GM12874 (cell line): ENCODE measurements around the gene CBLN3.

Experiments used
- CTCF ChIP-seq: IDR thresholded peaks from 2 replicates; pipeline ENCODE4 v1.5.1; 2011; ENCODE audit warnings: low read depth, mild to moderate bottlenecking, control low read depth, low read length, moderate library complexity; ENCODE audit not compliant: insufficient read depth

The CBLN3 gene

DNA sequence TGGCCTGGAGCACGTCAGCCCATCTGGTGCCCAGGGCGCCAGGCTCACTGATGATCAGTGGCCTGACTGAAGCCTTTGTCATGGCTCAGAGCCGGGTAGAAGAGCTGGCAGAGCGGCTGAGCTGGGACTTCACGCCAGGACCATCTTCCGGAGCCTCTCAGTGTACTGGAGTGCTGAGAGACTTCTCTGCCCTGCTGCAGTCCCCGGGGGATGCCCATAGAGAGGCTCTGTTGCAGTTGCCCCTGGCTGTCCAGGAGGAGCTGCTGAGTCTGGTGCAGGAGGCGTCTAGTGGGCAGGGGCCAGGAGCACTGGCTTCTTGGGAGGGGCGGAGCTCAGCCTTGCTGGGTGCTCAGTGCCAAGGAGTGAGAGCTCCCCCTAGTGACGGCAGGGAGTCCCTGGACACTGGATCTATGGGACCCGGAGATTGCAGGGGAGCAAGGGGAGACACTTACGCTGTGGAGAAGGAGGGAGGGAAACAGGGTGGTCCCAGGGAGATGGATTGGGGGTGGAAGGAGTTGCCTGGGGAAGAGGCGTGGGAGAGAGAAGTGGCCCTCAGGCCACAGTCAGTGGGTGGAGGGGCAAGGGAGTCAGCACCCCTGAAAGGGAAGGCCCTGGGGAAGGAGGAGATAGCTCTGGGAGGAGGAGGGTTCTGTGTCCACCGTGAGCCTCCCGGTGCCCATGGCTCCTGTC is 2.2 kb upstream of the CBLN3 start:
- peak; percentile 95 for TF ChIP-seq CTCF

GRCh38 chr14:24430682-24431568 is 1.5 kb upstream of the CBLN3 start:
- no peak for TF ChIP-seq CTCF

DNA sequence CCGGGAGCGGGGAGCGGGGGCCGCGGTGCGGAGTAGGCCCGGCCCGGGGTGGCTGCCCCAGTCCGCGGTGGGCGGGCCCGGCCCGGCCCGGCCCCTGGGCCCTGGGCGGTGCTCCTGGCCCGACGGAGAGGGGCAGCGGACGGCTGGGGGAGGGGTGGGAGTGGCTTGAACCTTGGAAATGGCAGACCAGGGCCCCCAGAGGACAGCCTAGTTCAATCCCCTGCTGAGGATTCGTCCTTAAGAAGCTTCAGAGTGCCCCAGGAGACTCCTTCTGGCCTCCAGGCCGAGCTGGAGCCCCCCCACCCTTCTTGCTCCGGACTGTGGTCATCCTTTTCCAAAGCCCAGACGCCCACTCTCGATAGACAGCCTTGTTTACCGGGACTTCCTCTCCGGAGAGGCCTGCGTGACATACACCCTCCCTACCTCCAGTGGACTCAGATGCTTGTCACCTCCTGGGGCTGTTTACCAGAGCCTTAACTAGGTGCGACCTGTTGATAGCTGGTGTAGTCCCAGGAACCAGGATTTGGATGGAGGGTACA is 744 bp upstream of the CBLN3 start:
- TF ChIP-seq CTCF = no peak

DNA sequence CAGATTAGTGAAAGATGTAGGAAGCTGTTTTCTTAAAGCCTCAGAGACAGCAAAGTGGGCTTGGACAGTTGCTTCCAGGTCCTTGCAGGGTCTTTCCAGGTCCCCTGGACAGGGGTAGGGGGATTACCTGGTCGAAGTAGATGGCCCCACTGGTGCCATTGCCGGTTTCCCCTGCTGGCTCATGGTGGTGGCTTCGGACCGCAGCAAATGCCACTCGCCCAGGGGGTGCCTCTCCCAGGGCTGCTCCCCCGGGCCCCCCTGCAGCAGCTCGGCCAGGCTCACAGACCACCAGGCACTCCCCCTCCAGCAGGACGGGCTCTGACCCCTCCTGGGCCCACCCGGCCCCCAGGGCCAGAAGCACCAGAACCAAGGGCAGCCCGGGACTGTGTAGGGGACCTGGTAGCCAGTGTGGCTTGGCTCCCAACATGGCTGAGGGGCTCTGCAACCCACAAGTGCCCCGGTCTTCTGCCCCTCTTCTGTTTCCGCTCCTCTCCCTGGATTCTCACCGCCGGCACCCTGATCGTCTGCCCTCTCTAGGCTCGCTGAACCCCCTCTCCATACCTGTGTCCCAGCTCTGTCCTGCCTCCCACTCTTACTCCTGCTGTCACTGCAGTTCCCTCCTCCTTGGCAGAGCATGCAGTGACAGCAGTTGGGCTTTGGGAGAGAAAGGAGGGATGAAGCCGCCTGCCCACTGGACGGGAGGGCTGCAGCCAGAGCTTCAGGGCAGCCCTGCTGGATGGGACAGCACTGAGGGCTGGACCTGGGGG is 657 bp downstream of the CBLN3 start:
- no peak for TF ChIP-seq CTCF

DNA sequence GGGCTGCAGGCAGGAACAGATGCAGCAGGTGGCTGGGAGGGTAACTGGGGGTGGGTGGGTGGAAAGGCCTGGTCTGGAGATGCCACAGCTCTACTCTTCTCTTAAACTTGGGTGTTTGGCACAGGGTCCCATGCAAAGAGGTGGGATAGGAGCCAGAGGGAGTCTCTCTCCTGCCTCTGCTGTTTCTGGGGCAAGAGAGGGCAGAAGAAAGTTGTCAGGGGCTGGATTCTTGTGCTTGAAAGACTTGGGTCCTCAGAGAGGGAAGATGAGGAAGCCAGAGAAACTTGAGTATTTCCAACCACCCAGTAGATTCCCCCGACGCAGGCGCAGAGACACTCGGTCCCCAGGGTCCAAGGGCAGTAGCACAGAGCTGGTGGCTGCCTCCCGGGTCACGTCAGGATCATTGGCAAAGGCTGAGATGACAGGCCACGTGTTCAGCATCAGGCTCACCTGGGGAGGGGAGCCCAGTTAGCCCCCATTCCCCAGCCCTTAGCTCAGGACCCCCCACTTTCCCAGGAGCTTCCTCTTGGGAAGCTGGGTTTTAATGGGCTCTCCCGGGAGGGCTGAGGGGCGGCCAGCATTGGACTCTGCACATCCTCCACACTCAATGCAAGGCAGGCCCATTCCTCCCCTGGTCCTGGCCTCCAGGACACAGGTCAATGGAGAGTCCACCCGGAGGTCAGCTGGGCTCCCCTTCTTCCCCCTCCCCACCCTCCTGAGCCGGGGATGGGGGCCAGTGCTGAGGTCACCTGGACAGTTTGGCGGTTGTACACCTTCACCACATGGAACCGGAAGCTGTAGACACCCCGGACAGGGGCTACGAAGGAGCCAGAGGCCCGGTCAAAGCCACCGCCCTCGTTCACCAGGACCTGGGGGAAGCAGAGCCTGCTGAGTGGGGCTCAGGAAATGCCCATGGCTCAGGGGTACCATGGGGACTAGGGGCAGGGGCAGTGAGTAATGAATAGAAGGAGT is 1.6 kb downstream of the CBLN3 start:
- no peak for TF ChIP-seq CTCF

- TF ChIP-seq CTCF = no peak
Measured at GRCh38 chr14:24426912-24427536, 2.4 kb downstream of the CBLN3 start.
